Hindlimb muscle (tissue), 1 donor: Measurements from ENCODE around the gene NAA11. TPM values are rescaled to one million over a fixed set of nuclear protein-coding genes. Genes with fewer than 3 reads are reported as not detected.

Experiments
- DNase-seq: peaks from one replicate; pipeline ENCODE4 v3.0.0-alpha.2; 2013
- polyA plus RNA-seq: library from polyadenylated mRNA; unstranded; fragments of 120-200 nt; gene quantifications from one replicate; pipeline ENCODE4 v1.2.1, GENCODE V29; 2013; ENCODE audit not compliant: insufficient read length

Gene NAA11
- 0.86 TPM for polyA plus RNA-seq

GRCh38 chr4:79325864-79326328 lies at the start of gene NAA11:
Gene NAA11 (minus strand): TSS chr4:79326061. CDS start chr4:79325877, 184 bp downstream.
- no peak for DNase-seq

DNA sequence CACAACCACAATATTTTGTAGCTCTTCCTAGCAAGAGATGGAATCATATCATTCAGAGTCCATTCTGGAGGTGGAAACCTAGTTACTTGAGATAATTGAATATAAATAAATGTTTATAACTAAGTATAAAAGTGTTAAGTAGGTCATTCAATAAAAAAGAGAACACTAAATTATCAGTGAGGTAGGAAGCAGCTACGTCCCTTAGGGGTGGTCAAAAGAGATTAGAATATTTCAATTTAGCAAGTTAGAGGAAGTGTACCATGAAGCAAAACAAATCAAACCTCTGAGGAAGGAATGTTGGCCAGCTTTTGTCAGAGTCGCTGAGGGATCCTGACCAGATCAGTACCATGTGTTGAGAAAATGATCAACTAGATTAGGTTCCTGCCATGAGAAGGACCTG lies 44.2 kb upstream of the NAA11 start:
- DNase-seq: no peak

GRCh38 chr4:79367096-79367495 lies 41.2 kb upstream of the NAA11 start:
- DNase-seq: no peak

DNA sequence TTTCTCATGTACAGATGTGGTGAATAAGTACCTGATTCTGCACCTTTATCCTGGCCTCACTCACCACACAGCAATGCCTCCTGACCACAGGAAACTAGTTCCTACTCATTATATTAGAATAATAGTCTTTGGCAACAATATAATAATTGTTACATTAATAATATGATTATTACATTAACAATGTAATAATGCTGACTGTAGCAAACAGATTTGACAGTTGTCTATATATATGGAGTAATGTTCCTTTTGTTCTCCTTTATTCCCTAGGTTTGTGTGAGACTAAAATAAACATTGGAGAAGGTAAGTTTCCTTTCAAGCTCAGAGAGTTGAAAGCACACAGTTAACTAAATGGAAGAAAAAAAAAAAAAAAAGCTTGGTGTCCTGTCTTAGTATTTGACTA lies 40.6 kb upstream of the NAA11 start:
- no peak for DNase-seq

GRCh38 chr4:79364061-79364460 lies 38.2 kb upstream of the NAA11 start:
- DNase-seq: no peak

DNA sequence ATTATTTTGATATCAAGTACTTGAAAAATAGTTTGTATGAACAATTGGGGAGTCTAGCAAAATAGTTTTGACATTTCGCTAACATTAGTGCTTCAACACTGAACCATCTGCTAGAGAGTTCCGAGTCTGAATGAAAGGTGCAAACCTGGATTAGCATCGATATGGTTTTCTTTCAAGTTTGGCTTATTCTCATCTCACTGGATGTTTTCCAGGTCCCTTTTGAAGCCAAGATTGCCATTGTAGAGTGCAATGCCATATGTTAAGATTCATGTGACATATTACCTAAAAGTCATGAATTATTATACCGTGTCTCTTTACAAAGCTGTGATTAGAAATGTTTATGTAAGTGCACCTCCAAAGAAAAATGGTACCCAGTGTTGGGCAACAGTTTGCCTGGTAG lies 36.8 kb upstream of the NAA11 start:
- no peak for DNase-seq

- DNase-seq: no peak
These were observed 34.1 kb upstream of the NAA11 start for GRCh38 chr4:79360006-79360405.

DNA sequence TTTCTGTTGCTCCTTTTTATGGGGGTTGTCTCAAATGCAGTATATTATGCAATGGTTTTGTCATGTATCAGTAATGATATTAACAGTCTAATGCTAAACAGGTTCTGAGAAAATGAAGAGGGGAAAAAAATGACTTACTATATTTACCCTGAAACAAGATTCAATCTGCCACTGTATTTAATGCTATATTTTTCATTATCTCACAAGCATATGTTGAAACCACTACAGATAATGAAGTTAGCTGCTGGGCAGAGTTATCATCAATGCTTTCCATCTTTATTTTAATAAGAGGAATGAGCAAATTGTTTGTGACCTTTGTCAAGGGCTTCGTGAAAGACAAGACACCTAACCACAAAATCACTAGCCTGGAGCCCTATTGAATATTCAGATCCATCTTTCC lies 32.6 kb upstream of the NAA11 start:
- DNase-seq: no peak

DNA sequence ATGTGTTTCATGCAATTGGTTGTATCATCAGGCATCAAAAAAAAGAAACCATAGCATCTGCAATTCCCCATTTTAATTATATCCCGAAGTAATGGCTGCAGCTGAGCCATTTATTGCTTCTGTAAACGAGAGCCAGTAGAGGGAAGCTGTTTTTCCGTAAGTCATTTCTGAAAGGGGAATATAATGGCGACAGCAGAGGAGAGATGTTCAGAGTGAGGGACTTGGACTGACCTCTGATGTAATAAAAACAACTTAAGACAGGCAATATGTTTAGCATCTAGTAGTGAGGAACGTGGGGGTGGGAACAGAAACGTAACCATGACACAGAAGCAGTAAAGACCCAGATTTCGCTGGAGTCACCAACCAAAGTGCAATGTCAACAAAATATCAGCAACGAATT lies 31.5 kb upstream of the NAA11 start:
- DNase-seq: no peak

DNA sequence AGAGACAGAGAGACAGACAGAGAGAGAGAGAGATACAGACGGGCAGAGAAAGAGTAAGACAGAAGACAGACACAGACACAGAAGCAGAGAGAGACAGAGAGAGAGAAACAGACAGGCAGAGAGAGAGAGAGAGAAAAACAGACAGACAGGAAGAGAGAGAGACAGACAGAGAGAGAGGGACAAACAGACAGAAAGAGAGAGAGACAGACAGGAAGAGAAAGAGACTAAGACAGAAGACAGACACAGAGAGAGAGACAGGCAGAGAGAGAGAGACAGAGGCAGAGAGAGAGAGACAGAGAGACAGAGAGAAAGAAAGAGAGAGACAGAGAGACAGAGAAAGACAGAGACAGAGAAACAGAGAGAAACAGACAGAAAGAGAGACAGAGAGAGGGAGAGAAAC lies 27.2 kb upstream of the NAA11 start:
- DNase-seq: no peak

GRCh38 chr4:79348405-79348804 lies 22.5 kb upstream of the NAA11 start:
- DNase-seq: no peak

GRCh38 chr4:79341893-79342653 lies 16.2 kb upstream of the NAA11 start:
- DNase-seq: no peak

GRCh38 chr4:79340568-79340967 lies 14.7 kb upstream of the NAA11 start:
- no peak for DNase-seq

DNA sequence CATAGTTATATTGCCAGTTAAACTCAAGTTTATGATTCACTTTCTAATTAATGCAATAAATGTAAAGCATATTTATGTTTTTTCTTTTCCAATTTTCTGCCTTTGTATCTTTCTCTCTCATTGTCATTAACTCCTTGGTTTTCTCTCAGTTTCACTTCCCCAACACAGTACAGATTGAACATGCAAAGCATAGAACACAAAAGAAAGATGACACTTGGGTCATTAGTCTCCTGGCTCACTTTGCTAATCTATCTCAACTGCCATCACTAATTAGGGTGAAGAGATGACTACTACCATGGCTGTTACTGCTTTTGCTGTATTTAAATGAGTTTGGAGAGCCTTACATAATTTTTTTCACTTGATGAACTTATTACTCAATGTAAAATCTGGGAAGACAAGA lies 12.3 kb upstream of the NAA11 start:
- DNase-seq: no peak

GRCh38 chr4:79334783-79335182 lies 8.9 kb upstream of the NAA11 start:
- no peak for DNase-seq

DNA sequence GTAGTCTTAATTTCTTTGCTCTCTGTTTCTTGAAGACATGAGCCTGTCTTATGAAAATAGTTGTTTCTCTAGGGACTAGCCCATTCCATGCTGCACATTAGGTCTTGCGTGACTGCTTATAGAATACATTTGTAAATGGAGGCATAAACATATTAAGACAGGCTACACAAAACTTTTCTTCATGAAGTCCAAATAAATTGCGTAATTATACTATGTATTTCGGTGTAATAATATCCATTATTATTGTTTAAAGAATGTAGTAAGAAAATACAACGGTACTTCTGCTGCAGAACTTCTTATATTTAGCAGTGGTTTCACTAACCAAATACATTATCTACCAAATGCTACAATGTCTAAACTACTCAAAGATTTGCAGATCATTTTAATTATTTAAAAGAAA lies 8.5 kb upstream of the NAA11 start:
- DNase-seq: no peak

DNA sequence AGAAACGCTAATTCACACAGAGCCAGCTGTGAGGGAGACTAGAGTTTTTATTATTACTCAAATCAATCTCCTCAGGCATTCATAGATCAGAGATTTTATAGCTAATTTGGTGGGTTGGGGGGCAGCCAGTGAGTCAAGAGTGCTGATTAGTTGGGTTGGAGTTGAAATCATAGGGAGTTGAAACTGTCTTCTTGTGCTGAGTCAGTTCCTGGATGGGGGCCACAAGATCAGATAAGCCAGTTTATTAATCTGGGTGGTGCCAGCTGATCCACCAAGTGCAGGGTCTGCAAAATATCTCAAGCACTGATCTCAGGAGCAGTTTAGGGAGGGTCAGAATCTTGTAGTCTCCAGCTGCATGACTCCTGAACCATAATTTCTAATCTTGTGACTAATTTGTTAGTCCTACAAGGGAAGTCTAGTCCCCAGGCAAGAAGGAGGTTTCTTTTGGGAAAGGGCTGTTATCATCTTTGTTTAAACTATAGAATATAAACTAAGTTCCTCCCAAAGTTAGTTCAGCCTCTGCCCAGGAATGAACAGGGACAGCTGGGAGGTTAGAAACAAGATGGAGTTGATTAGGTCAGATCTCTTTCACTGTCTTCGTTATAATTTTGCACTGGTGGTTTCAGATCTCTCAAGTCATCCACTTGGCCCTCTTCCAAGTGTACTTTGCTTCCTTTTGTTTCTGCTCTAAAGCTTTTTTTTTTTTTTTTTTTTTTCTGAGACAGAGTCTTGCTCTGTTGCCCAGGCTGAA lies 5.4 kb upstream of the NAA11 start:
- DNase-seq: no peak

DNA sequence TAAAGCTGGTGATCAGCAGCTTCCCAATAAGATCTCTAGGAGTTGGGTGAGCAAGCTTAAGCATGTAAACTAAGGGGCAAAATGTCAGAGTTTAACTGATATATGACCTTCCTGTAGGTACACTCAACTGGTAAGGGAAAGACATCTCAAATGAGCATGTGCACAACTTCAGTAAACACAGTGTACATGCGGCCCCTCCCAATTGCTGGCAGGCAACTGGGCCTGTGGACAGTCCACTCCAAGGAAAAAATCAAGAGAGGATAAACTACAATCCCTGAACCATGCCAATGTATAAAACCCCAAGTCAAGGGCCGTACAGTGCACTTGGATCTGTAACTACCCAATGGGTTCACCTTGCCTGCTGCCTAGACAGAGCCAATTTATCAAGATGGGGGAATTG lies 4.9 kb upstream of the NAA11 start:
- no peak for DNase-seq

DNA sequence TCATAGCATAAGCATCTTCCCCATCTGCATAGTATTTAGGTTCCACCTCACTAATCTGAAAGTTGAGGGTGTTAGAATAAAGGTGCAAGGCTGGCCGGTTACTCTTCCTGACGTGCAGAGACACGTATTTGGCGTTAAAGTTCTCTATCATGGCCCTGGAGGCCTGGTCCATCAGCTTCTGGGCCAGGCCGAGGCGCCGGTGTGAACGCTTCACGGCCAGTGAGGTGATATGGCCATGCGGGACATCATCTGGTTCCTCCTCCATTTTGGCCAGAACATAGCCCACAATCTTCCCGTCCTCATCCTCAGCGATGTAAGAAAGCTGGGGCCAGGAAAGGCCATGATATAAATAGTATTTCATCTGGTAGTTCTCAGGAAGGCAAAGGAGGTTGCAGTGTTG lies 425 bp downstream of the NAA11 start:
- no peak for DNase-seq

DNA sequence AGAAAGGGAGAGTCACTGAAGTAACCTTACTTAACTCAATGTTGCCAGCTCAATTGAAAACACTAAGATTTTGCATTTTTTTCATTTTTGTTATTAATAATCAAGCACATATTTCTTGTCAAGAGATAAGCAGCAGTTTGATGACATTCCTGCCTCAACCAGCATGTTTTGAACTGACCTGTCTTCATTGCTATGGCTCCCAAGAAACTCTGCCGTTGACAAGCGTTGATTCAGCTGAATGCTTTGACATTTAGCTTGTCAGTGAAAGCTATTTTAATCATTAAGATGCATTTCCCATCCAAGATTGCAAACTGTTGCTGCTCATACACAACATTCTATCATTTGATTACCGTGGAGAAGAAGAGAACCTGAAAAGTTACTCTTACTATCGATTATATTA lies 5.9 kb downstream of the NAA11 start:
- DNase-seq: no peak

DNA sequence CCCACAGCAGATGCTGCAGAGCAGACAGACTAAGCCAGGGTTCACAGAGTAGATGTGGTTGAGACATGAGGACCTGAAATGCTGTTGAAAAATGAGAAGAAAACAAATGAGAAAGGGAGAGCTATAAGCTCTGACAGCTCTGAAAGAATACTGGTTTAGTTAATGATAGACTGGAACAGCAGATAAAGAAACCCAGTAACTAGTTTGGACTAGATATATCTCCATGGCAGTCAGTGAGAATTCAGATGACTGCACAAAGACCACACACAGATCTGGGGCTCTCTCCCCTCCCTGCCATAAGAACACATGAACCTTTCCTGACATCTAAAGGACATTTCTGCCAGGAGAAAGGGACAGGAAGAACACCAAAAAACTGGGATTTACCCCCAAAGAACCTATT lies 8.2 kb downstream of the NAA11 start:
- no peak for DNase-seq

DNA sequence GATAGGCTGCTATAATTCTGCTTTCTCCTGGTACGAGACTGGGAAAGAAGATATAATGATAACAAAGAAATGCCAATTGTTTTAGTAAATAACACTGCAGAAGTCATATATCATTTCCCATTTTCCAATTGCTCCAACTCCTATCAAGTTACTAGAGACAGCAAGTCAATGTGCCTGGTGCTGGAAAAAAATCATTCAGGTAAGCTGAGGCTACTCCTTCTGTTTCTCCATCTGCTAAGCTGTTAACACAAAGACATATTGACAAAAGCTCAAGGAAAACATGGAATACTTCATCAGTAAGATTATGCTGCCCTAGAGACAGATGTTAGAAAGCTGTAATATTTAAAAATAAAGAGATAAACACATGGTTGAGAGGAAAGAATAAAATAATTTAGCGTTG lies 10.0 kb downstream of the NAA11 start:
- no peak for DNase-seq

- no peak for DNase-seq
These were observed 14.6 kb downstream of the NAA11 start for GRCh38 chr4:79311279-79311678.

GRCh38 chr4:79308971-79309370 lies 16.9 kb downstream of the NAA11 start:
- no peak for DNase-seq
